Measurements from ENCODE around the gene ABLIM3.

ABLIM3 gene

DNA sequence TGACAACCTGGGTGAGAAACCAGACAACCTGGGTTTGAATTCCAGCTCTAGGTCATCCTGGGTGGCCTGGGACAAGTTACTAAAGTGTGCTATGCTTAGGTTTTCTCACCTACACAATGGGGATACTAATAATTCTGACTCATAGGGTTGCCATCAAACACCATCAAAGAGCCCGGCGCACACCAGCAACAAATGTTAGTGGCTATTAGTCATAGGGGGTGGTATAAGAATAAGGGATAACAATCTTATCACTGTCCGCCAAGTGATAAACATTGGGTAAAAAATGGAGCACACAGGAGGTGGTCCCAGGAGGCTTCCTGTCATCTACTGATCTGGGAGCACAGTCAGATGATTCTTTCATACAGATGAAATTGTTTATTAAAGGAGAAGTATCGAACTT lies 68.9 kb downstream of the ABLIM3 start:
- no peak overlapping the region for H2AFZ ChIP-seq (ENCODE audit: low read depth)
- no peak overlapping the region for H3K27ac ChIP-seq
- H4K20me1 ChIP-seq (ENCODE audit: insufficient read depth), result no peaks in the 10 kb centered on the region
- no peak overlapping the region for H3K9ac ChIP-seq
- no peak overlapping the region for H3K4me3 ChIP-seq (IDR thresholded peaks at IDR 0.05; ENCODE audit: insufficient read depth, low read depth, low read length)
- no peaks in the 10 kb centered on the region for H3K79me2 ChIP-seq (ENCODE audit: insufficient read depth, low read depth)
- TF ChIP-seq, protein P1, sequence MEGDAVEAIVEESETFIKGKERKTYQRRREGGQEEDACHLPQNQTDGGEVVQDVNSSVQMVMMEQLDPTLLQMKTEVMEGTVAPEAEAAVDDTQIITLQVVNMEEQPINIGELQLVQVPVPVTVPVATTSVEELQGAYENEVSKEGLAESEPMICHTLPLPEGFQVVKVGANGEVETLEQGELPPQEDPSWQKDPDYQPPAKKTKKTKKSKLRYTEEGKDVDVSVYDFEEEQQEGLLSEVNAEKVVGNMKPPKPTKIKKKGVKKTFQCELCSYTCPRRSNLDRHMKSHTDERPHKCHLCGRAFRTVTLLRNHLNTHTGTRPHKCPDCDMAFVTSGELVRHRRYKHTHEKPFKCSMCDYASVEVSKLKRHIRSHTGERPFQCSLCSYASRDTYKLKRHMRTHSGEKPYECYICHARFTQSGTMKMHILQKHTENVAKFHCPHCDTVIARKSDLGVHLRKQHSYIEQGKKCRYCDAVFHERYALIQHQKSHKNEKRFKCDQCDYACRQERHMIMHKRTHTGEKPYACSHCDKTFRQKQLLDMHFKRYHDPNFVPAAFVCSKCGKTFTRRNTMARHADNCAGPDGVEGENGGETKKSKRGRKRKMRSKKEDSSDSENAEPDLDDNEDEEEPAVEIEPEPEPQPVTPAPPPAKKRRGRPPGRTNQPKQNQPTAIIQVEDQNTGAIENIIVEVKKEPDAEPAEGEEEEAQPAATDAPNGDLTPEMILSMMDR (conservative IDR thresholded peaks at IDR 0.05; ENCODE audit: low read depth, low read length), result no peak
- no peaks in the 10 kb centered on the region for H3K27me3 ChIP-seq (ENCODE audit: insufficient read depth, low read depth)
- no peaks in the 10 kb centered on the region for H3K4me1 ChIP-seq (ENCODE audit: low read depth, poor library complexity, severe bottlenecking)
- H3K36me3 ChIP-seq (ENCODE audit: insufficient read depth), result no peaks in the 10 kb centered on the region
- no peak overlapping the region for H3K4me2 ChIP-seq

DNA sequence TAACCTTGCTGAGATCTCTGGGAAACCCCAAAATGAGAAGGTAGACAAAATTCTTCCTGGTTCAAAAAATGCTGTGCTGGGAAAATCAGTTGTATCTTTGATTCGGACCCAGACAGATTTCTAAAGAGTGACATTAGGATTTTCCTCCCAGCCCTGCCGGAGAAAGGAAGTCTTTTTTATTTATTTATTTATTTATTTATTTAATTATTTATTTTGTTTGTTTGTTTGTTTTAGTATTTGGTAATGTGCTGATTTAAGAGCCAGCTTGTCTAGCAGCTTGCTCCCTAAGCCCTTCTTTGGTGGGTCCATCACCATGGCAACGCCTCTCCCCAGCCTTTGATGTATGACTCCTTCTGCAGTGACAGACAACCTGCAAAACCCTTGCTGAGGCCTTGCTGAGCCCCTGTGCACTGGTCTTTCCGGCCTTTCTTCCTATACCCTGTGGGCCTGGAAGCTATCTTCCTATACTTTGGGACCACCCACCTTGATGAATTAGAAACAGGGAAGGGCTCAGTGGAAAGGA lies 69.7 kb downstream of the ABLIM3 start:
- Histone ChIP-seq H3K36me3 (ENCODE audit: insufficient read depth) (no peaks in the 10 kb centered on the region), H3K79me2 (ENCODE audit: insufficient read depth, low read depth) (no peaks in the 10 kb centered on the region), H2AFZ (ENCODE audit: low read depth) (no peak overlapping the region), H4K20me1 (ENCODE audit: insufficient read depth) (no peaks in the 10 kb centered on the region), H3K4me3 (IDR thresholded peaks at IDR 0.05; ENCODE audit: insufficient read depth, low read depth, low read length) (no peak overlapping the region), H3K4me1 (ENCODE audit: low read depth, poor library complexity, severe bottlenecking) (no peaks in the 10 kb centered on the region), H3K4me2 (no peak overlapping the region), H3K9ac (no peak overlapping the region), H3K27me3 (ENCODE audit: insufficient read depth, low read depth) (no peaks in the 10 kb centered on the region), H3K27ac (no peak overlapping the region)
- TF ChIP-seq, protein P1 (conservative IDR thresholded peaks at IDR 0.05; ENCODE audit: low read depth, low read length), result no peak

DNA sequence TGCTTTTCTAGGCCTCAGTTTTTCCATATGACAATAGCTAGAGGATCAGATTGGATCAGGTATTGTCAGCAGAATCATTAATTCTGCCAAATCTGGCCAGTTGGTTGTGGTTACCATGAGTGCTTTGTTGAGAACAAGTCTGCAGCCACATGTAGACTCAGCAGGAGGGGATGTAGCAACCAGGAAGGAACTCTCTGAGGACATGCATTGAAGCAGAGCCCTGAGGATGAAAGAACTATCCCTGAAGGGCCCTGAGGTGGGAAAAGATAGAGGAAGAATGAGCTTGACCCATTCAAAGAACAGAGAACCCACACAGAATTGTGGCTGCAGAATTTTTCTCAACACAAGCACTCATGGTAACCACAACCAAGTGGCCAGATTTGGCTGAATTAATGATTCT lies 70.3 kb downstream of the ABLIM3 start:
- H2AFZ ChIP-seq (ENCODE audit: low read depth), result no peak overlapping the region
- H4K20me1 ChIP-seq (ENCODE audit: insufficient read depth), result no peaks in the 10 kb centered on the region
- H3K4me1 ChIP-seq (ENCODE audit: low read depth, poor library complexity, severe bottlenecking), result no peaks in the 10 kb centered on the region
- H3K27me3 ChIP-seq (ENCODE audit: insufficient read depth, low read depth), result no peaks in the 10 kb centered on the region
- TF ChIP-seq, protein P1 (conservative IDR thresholded peaks at IDR 0.05; ENCODE audit: low read depth, low read length), result no peak
- no peak overlapping the region for H3K9ac ChIP-seq
- H3K4me3 ChIP-seq (IDR thresholded peaks at IDR 0.05; ENCODE audit: insufficient read depth, low read depth, low read length), result no peak overlapping the region
- no peaks in the 10 kb centered on the region for H3K79me2 ChIP-seq (ENCODE audit: insufficient read depth, low read depth)
- H3K27ac ChIP-seq, result no peak overlapping the region
- H3K36me3 ChIP-seq (ENCODE audit: insufficient read depth), result no peaks in the 10 kb centered on the region
- H3K4me2 ChIP-seq, result no peak overlapping the region

DNA sequence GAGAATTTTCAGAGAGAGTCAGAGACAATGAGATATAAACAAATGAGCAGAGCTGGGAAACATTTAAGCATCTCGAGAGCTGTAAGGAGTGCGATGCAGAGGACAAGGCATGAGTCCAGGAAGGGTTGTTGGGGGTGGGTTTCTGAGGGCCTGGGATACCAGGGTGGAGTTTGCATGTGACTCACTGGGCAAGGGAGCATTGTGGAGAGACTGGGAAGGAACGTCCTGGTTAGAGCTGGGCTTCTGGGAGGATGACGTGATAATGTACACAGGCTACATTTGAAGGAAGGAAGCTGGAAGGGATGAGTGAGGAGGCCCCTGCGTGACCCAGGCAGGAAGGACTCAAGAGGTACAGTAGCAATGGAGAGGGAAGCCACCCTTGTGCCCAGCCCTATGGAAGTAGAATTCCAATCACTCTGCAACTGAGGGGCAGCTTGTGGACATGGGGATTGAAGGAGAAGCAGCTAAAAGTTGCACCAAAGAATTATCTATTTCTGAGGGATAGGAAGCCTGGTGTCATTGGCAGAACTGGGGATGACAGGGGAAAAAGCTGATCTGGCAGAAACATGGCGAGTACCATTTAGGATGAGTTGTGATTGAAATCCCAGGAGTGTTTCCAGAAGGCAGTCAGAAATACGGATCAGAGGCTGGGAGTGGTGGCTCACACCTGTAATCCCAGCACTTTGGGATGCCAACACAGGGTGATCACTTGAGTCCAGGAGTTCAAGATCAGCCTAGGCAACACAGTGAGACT lies 71.1 kb downstream of the ABLIM3 start:
- Histone ChIP-seq H3K9ac (no peak overlapping the region), H3K36me3 (ENCODE audit: insufficient read depth) (no peaks in the 10 kb centered on the region), H3K4me2 (no peak overlapping the region), H3K79me2 (ENCODE audit: insufficient read depth, low read depth) (no peaks in the 10 kb centered on the region), H3K4me3 (IDR thresholded peaks at IDR 0.05; ENCODE audit: insufficient read depth, low read depth, low read length) (no peak overlapping the region), H2AFZ (ENCODE audit: low read depth) (no peak overlapping the region), H3K27ac (no peak overlapping the region), H3K4me1 (ENCODE audit: low read depth, poor library complexity, severe bottlenecking) (no peaks in the 10 kb centered on the region), H3K27me3 (ENCODE audit: insufficient read depth, low read depth) (no peaks in the 10 kb centered on the region), H4K20me1 (ENCODE audit: insufficient read depth) (no peaks in the 10 kb centered on the region)
- TF ChIP-seq, protein P1 (conservative IDR thresholded peaks at IDR 0.05; ENCODE audit: low read depth, low read length), result no peak

All from KMS-11 (cell line).